IMR-90 (cell line): ENCODE data around the gene DYNLL2. TPM values are rescaled to one million over a fixed set of nuclear protein-coding genes. Genes with fewer than 3 reads are reported as not detected.

Experiments
- ATAC-seq: fragments of 200-7000 bp; cut with Tn5 transposase; 2 replicates; pipeline ENCODE4 v1.9.1; 2020; ENCODE audit warnings: low read depth, mild to moderate bottlenecking, moderate library complexity
- BruUV-seq: library from RNA; stranded (reverse); fragments of 400-500 nt; replicated peaks from 2 replicates; lab custom pipeline; 2021; lab: Mats Ljungman, UMichigan
- CTCF ChIA-PET: fragments of 300-600 bp; formaldehyde crosslinking; extraction: SDS; loops from one replicate; lab custom pipeline; 2021; ENCODE audit warnings: antibody characterized with exemption; lab: Yijun Ruan, JAX
- POLR2A ChIA-PET: fragments of 300-600 bp; sonication (Branson Sonifier 250); formaldehyde crosslinking; loops from one replicate; lab custom pipeline; 2022; ENCODE audit warnings: antibody characterized with exemption; ENCODE audit not compliant: unreplicated experiment; lab: Charles Lee
- DNase-seq: peaks from one replicate; pipeline ENCODE4 v3.0.0; 2013
- H2AFZ ChIP-seq: replicated peaks from 2 replicates; pipeline ENCODE3; 2013; ENCODE audit warnings: low read length, mild to moderate bottlenecking; ENCODE audit not compliant: poor library complexity
- H2AK5ac ChIP-seq: 2 replicates; pipeline ENCODE4 v1.6.1; 2013; ENCODE audit warnings: low read depth, low read length, inconsistent platforms
- H2AK9ac ChIP-seq: replicated peaks from 2 replicates; pipeline ENCODE3; 2013; ENCODE audit warnings: mild to moderate bottlenecking, low read depth, low read length, moderate library complexity; ENCODE audit not compliant: poor library complexity
- H2BK120ac ChIP-seq: 2 replicates; pipeline ENCODE4 v1.6.1; 2013; ENCODE audit warnings: low read depth, low read length, inconsistent platforms
- H2BK15ac ChIP-seq: 3 replicates; pipeline ENCODE4 v1.6.1; 2013; ENCODE audit warnings: low read depth, low read length, inconsistent platforms
- H2BK20ac ChIP-seq: 2 replicates; pipeline ENCODE4 v1.6.1; 2013; ENCODE audit warnings: low read depth, mild to moderate bottlenecking, inconsistent platforms, low read length, moderate library complexity
- H2BK5ac ChIP-seq: 2 replicates; pipeline ENCODE4 v1.6.1; 2013; ENCODE audit warnings: mild to moderate bottlenecking, low read depth, low read length, inconsistent platforms; ENCODE audit not compliant: poor library complexity, severe bottlenecking
- H3K14ac ChIP-seq: replicated peaks from 2 replicates; pipeline ENCODE4 v1.6.1; 2013; ENCODE audit warnings: low read depth, low read length, inconsistent platforms
- H3K18ac ChIP-seq: 2 replicates; pipeline ENCODE4 v1.6.1; 2013; ENCODE audit warnings: low read depth, low read length, control low read depth
- H3K23ac ChIP-seq: 2 replicates; pipeline ENCODE4 v1.6.1; 2013; ENCODE audit warnings: low read depth, low read length, inconsistent platforms
- H3K27ac ChIP-seq: 2 replicates; pipeline ENCODE4 v1.5.1; 2013; ENCODE audit warnings: mild to moderate bottlenecking, control low read depth, low read length; ENCODE audit not compliant: insufficient read depth
- H3K27me3 ChIP-seq: 2 replicates; pipeline ENCODE4 v1.6.1; 2013; ENCODE audit warnings: low read length; ENCODE audit not compliant: control insufficient read depth, insufficient read depth
- H3K36me3 ChIP-seq: 2 replicates; pipeline ENCODE4 v1.6.1; 2013; ENCODE audit warnings: low read length, mixed read lengths; ENCODE audit not compliant: control insufficient read depth, insufficient read depth
- H3K4ac ChIP-seq: 2 replicates; pipeline ENCODE4 v1.6.1; 2013; ENCODE audit warnings: low read depth, low read length, inconsistent platforms
- H3K4me1 ChIP-seq: 2 replicates; pipeline ENCODE4 v1.6.1; 2013; ENCODE audit warnings: low read length, mixed read lengths; ENCODE audit not compliant: control insufficient read depth, insufficient read depth
- H3K4me2 ChIP-seq: 2 replicates; pipeline ENCODE4 v1.6.1; 2013; ENCODE audit warnings: low read depth, mild to moderate bottlenecking, control low read depth, low read length, moderate library complexity
- H3K4me3 ChIP-seq: 2 replicates; pipeline ENCODE4 v1.5.1; 2013; ENCODE audit warnings: low read depth, mild to moderate bottlenecking, control low read depth, low read length, moderate library complexity; ENCODE audit not compliant: insufficient read depth
- H3K56ac ChIP-seq: 2 replicates; pipeline ENCODE4 v1.6.1; 2013; ENCODE audit warnings: low read length, inconsistent platforms; ENCODE audit not compliant: insufficient read depth; ENCODE audit errors: extremely low read depth
- H3K79me1 ChIP-seq, 2 experiments: 2 replicates each; pipeline ENCODE4 v1.6.1; 2013; ENCODE audit warnings: low read length in 2 of 2, inconsistent platforms in 1 of 2, low read depth in 1 of 2
- H3K9ac ChIP-seq: 2 replicates; pipeline ENCODE4 v1.6.1; 2013; ENCODE audit warnings: low read depth, low read length, control low read depth
- H3K9me1 ChIP-seq: 2 replicates; pipeline ENCODE4 v1.6.1; 2013; ENCODE audit warnings: low read length, inconsistent platforms; ENCODE audit not compliant: insufficient read depth
- H3K9me3 ChIP-seq: 2 replicates; pipeline ENCODE4 v1.6.1; 2013; ENCODE audit warnings: low read length; ENCODE audit not compliant: control insufficient read depth, insufficient read depth
- H4K20me1 ChIP-seq: 2 replicates; pipeline ENCODE4 v1.6.1; 2013; ENCODE audit warnings: low read length, inconsistent platforms; ENCODE audit not compliant: insufficient read depth
- H4K5ac ChIP-seq: 2 replicates; pipeline ENCODE4 v1.6.1; 2013; ENCODE audit warnings: mild to moderate bottlenecking, low read depth, low read length, control low read depth
- H4K8ac ChIP-seq, 2 experiments: 2 replicates each; pipeline ENCODE4 v1.6.1; 2013; ENCODE audit warnings: low read depth in 2 of 2, low read length in 2 of 2, control low read depth in 1 of 2, inconsistent platforms in 1 of 2
- H4K91ac ChIP-seq: 2 replicates; pipeline ENCODE4 v1.6.1; 2013; ENCODE audit warnings: low read depth, low read length, inconsistent platforms; ENCODE audit not compliant: insufficient read depth
- BHLHE40 ChIP-seq: fragments of 150-350 bp; IDR thresholded peaks from 2 replicates; pipeline ENCODE4 v1.6.1; 2016; ENCODE audit warnings: mild to moderate bottlenecking, low read depth, low read length
- CEBPB ChIP-seq: IDR thresholded peaks from 2 replicates; pipeline ENCODE4 v1.6.1; 2012; ENCODE audit warnings: low read depth, low read length, improper control_type of control experiment
- CHD1 ChIP-seq: IDR thresholded peaks from 2 replicates; pipeline ENCODE4 v1.6.1; 2012; ENCODE audit warnings: low read depth, low read length, improper control_type of control experiment
- FOS ChIP-seq: fragments of 150-350 bp; IDR thresholded peaks from 2 replicates; pipeline ENCODE4 v1.6.1; 2016; ENCODE audit warnings: low read depth, low read length
- MAFK ChIP-seq: IDR thresholded peaks from 2 replicates; pipeline ENCODE4 v1.6.1; 2012; ENCODE audit warnings: low read depth, low read length, improper control_type of control experiment
- MAZ ChIP-seq: IDR thresholded peaks from 2 replicates; pipeline ENCODE4 v1.6.1; 2012; ENCODE audit warnings: low read depth, mild to moderate bottlenecking, low read length, improper control_type of control experiment, moderate library complexity, borderline replicate concordance
- MXI1 ChIP-seq: IDR thresholded peaks from 2 replicates; pipeline ENCODE4 v1.6.1; 2012; ENCODE audit warnings: low read depth, mild to moderate bottlenecking, low read length, moderate library complexity, borderline replicate concordance
- NFE2L2 ChIP-seq: fragments of 150-350 bp; IDR thresholded peaks from 2 replicates; pipeline ENCODE4 v1.6.1; 2016; ENCODE audit warnings: low read depth, mild to moderate bottlenecking, low read length
- POLR2A ChIP-seq: IDR thresholded peaks from 2 replicates; pipeline ENCODE4 v1.6.1; 2012; ENCODE audit warnings: mild to moderate bottlenecking, low read depth, low read length
- RAD21 ChIP-seq: IDR thresholded peaks from 2 replicates; pipeline ENCODE4 v1.6.1; 2012; ENCODE audit warnings: low read length, improper control_type of control experiment
- RCOR1 ChIP-seq: IDR thresholded peaks from 2 replicates; pipeline ENCODE4 v1.6.1; 2012; ENCODE audit warnings: mild to moderate bottlenecking, low read length, improper control_type of control experiment; ENCODE audit not compliant: insufficient replicate concordance
- RFX5 ChIP-seq: IDR thresholded peaks from 2 replicates; pipeline ENCODE4 v1.8.0; 2012; ENCODE audit warnings: low read depth, mild to moderate bottlenecking, low read length, moderate library complexity
- SMC3 ChIP-seq: fragments of 150-350 bp; IDR thresholded peaks from 2 replicates; pipeline ENCODE4 v1.6.1; 2016; ENCODE audit warnings: low read depth, mild to moderate bottlenecking, antibody characterized with exemption, low read length, moderate library complexity
- WGBS, 2 experiments: methylation state at CpG; one replicate each; pipeline versions ENCODE4 v1.1.5 to v1.1.7; 2013; ENCODE audit warnings: missing lambda C conversion rate in 2 of 2; ENCODE audit not compliant: insufficient read length in 1 of 2; ENCODE audit errors: extremely low coverage in 2 of 2; 5-methylcytosine and 5-hydroxymethylcytosine counted together
- dilution Hi-C: fragments of 300-500 bp; cut with HindIII; formaldehyde crosslinking; loops from one replicate; pipeline ENCODE4 v1.14.3; 2018; ENCODE audit warnings: low sequenced_read_pairs; ENCODE audit not compliant: unreplicated experiment
- in situ Hi-C: fragments of 300-500 bp; cut with MboI; formaldehyde crosslinking; loops from 3 replicates; pipeline ENCODE4 v1.14.3; 2019; ENCODE audit warnings: low sequenced_read_pairs, inconsistent platforms, mixed read lengths
- intact Hi-C: fragments of 100-400 bp; cut with micrococcal nuclease; formaldehyde crosslinking; loops from 2 replicates; pipeline ENCODE4 v1.10.0; 2022
- polyA plus RNA-seq, 3 experiments: library from polyadenylated mRNA; depleted of rRNA; stranded (reverse); fragments of >200 nt; gene quantifications; 2 replicates each; pipeline ENCODE4 v1.2.3, GENCODE V29; 2012; ENCODE audit warnings: low replicate concordance in 1 of 3
- total RNA-seq: library from RNA; depleted of rRNA; stranded (reverse); fragments of >200 nt; gene quantifications from 2 replicates; pipeline ENCODE4 v1.2.3, GENCODE V29; 2012
- TF ChIP-seq, protein P1 (sequence below): conservative IDR thresholded peaks from 2 replicates; pipeline ENCODE4 v1.5.1; 2012; ENCODE audit warnings: mild to moderate bottlenecking, low read depth, low read length, improper control_type of control experiment
- TF ChIP-seq, protein P2 (sequence below): fragments of 150-350 bp; IDR thresholded peaks from 2 replicates; pipeline ENCODE4 v1.6.1; 2017; ENCODE audit warnings: mild to moderate bottlenecking, antibody characterized with exemption, low read length, low read depth
- TF ChIP-seq, protein P3 (sequence below): fragments of 150-350 bp; IDR thresholded peaks from 2 replicates; pipeline ENCODE4 v1.6.1; 2016; ENCODE audit warnings: low read depth, mild to moderate bottlenecking, low read length, moderate library complexity, borderline replicate concordance

The DYNLL2 gene
- total and polyA plus RNA-seq, 2 of the 4 experiments (the other 2 are of a cell fraction), result 9.1 to 14.2 TPM

DNA sequence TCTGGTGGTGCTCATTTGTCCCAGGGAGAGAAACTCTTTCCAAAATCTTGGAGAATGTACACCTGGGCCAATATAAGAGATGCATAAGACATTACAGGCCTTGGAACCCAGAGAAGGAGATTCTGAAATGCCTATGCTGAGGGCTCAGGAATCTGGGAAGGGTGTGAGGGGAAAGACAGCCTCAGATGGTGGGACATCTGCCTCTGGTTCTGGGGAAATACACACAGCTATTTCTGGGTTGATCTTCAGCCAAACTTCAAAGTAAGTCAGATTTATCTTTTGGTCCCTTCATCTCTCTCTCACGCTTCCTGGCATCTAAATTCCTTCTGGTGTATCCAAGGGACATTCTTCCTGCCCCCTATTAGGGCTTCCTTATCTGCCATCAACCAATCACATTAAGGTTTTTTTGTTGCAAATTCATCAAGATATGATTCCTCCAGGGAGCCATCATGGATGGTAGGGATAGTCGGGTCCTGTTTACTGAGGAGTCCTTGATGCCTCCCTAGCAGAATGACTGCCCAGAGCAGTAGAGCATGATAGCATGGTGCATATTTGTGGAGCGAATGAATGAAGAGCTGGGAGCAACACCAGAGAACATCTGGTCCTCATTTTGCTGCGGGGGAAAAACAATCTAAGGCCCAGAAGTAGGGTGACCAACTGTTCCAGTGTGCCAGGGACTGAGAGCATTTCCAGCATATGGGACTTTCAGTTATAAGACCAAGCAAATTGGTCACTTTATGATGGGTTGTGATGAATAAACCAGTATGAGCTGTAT lies 35.7 kb upstream of the DYNLL2 start:
- no peak overlapping the region for H2AK9ac ChIP-seq
- no TSS peak for BruUV-seq
- dilution Hi-C loops, result no loop called here

More for the DNA sequence above, 35.7 kb upstream of the DYNLL2 start:
- H3K18ac ChIP-seq, result no peak overlapping the region
- intact Hi-C loops, result no loop called here
- H3K4me1 ChIP-seq, result no peaks in the 10 kb centered on the region
- no peak overlapping the region for H3K4ac ChIP-seq
- H4K91ac ChIP-seq, result no peak overlapping the region
- no peak for DNase-seq
- no peak overlapping the region for H3K56ac ChIP-seq
- in situ Hi-C loops, result no loop called here
- TF ChIP-seq CHD1, result no peak
- no peak for TF ChIP-seq MXI1
- TF ChIP-seq RFX5, result no peak
- TF ChIP-seq, protein P1, sequence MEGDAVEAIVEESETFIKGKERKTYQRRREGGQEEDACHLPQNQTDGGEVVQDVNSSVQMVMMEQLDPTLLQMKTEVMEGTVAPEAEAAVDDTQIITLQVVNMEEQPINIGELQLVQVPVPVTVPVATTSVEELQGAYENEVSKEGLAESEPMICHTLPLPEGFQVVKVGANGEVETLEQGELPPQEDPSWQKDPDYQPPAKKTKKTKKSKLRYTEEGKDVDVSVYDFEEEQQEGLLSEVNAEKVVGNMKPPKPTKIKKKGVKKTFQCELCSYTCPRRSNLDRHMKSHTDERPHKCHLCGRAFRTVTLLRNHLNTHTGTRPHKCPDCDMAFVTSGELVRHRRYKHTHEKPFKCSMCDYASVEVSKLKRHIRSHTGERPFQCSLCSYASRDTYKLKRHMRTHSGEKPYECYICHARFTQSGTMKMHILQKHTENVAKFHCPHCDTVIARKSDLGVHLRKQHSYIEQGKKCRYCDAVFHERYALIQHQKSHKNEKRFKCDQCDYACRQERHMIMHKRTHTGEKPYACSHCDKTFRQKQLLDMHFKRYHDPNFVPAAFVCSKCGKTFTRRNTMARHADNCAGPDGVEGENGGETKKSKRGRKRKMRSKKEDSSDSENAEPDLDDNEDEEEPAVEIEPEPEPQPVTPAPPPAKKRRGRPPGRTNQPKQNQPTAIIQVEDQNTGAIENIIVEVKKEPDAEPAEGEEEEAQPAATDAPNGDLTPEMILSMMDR, result no peak
- no peak for TF ChIP-seq BHLHE40
- no peak for TF ChIP-seq CEBPB
- no peak for TF ChIP-seq MAZ
- TF ChIP-seq NFE2L2, result no peak
- no peak for TF ChIP-seq FOS
- TF ChIP-seq RAD21, result no peak
- no peak for TF ChIP-seq RCOR1
- TF ChIP-seq, protein P2, sequence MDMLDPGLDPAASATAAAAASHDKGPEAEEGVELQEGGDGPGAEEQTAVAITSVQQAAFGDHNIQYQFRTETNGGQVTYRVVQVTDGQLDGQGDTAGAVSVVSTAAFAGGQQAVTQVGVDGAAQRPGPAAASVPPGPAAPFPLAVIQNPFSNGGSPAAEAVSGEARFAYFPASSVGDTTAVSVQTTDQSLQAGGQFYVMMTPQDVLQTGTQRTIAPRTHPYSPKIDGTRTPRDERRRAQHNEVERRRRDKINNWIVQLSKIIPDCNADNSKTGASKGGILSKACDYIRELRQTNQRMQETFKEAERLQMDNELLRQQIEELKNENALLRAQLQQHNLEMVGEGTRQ, result no peak
- TF ChIP-seq, protein P3, sequence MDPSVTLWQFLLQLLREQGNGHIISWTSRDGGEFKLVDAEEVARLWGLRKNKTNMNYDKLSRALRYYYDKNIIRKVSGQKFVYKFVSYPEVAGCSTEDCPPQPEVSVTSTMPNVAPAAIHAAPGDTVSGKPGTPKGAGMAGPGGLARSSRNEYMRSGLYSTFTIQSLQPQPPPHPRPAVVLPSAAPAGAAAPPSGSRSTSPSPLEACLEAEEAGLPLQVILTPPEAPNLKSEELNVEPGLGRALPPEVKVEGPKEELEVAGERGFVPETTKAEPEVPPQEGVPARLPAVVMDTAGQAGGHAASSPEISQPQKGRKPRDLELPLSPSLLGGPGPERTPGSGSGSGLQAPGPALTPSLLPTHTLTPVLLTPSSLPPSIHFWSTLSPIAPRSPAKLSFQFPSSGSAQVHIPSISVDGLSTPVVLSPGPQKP, result no peak
- TF ChIP-seq POLR2A, result no peak
- TF ChIP-seq MAFK, result no peak
- no peak for TF ChIP-seq SMC3
- H2AFZ ChIP-seq, result no peak overlapping the region
- no peak overlapping the region for H2BK5ac ChIP-seq
- H3K9me1 ChIP-seq, result no peaks in the 10 kb centered on the region
- H3K4me2 ChIP-seq, result no peak overlapping the region
- no peak overlapping the region for H2BK120ac ChIP-seq
- H3K9me3 ChIP-seq, result no peaks in the 10 kb centered on the region
- H4K20me1 ChIP-seq, result no peaks in the 10 kb centered on the region
- no peak overlapping the region for H2BK15ac ChIP-seq
- no peak overlapping the region for H2BK20ac ChIP-seq
- no peak overlapping the region for H4K5ac ChIP-seq
- WGBS, 2 experiments, result 0% methylated on average over 2 of the region's 4 CpGs; no CpG with 5 or more reads in 1 of the 2 experiments
- ChIA-PET CTCF (no interaction called here), POLR2A (no interaction called here)
- H3K9ac ChIP-seq, result no peak overlapping the region
- no peaks in the 10 kb centered on the region for H3K79me1 ChIP-seq
- no peak overlapping the region for H3K14ac ChIP-seq
- no peak overlapping the region for H4K8ac ChIP-seq
- peaks cover 25% of the 10 kb centered on the region for H3K27me3 ChIP-seq
- H3K36me3 ChIP-seq, result no peaks in the 10 kb centered on the region
- H3K4me3 ChIP-seq, result no peak overlapping the region
- H3K27ac ChIP-seq, result no peak overlapping the region
- ATAC-seq, result no peak
- no peak overlapping the region for H2AK5ac ChIP-seq
- H3K23ac ChIP-seq, result no peak overlapping the region
